ENCODE results near the gene PCYOX1L.

Gene PCYOX1L

GRCh38 chr5:149401051-149401450, 43.2 kb downstream of the PCYOX1L start:
- no peak overlapping the region for H3K27ac ChIP-seq
- H3K4me1 ChIP-seq (ENCODE audit: control insufficient read depth in 1 of 2, insufficient read depth in 1 of 2, low read depth in 1 of 2, low read length in 1 of 2), result peaks cover 0 to 2% of the 10 kb centered on the region in 2 experiments
- H3K27me3 ChIP-seq, result no peaks in the 10 kb centered on the region
- no peaks in the 10 kb centered on the region for H3K9me3 ChIP-seq
- no peaks in the 10 kb centered on the region for H3K36me3 ChIP-seq
- TF ChIP-seq, protein P1, sequence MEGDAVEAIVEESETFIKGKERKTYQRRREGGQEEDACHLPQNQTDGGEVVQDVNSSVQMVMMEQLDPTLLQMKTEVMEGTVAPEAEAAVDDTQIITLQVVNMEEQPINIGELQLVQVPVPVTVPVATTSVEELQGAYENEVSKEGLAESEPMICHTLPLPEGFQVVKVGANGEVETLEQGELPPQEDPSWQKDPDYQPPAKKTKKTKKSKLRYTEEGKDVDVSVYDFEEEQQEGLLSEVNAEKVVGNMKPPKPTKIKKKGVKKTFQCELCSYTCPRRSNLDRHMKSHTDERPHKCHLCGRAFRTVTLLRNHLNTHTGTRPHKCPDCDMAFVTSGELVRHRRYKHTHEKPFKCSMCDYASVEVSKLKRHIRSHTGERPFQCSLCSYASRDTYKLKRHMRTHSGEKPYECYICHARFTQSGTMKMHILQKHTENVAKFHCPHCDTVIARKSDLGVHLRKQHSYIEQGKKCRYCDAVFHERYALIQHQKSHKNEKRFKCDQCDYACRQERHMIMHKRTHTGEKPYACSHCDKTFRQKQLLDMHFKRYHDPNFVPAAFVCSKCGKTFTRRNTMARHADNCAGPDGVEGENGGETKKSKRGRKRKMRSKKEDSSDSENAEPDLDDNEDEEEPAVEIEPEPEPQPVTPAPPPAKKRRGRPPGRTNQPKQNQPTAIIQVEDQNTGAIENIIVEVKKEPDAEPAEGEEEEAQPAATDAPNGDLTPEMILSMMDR (IDR thresholded peaks at IDR 0.05), result no peak
- no peak overlapping the region for H3K4me3 ChIP-seq (ENCODE audit: low read depth in 1 of 2, low read length in 1 of 2)

GRCh38 chr5:149402291-149402690, 44.4 kb downstream of the PCYOX1L start:
- Histone ChIP-seq H3K4me1 (ENCODE audit: control insufficient read depth in 1 of 2, insufficient read depth in 1 of 2, low read depth in 1 of 2, low read length in 1 of 2) (peaks cover 0 to 2% of the 10 kb centered on the region in 2 experiments), H3K27me3 (no peaks in the 10 kb centered on the region), H3K9me3 (no peaks in the 10 kb centered on the region), H3K36me3 (no peaks in the 10 kb centered on the region), H3K4me3 (ENCODE audit: low read depth in 1 of 2, low read length in 1 of 2) (no peak overlapping the region), H3K27ac (no peak overlapping the region)
- TF ChIP-seq, protein P1 (IDR thresholded peaks at IDR 0.05), result no peak

GRCh38 chr5:149403923-149404745, 46.3 kb downstream of the PCYOX1L start:
- Histone ChIP-seq H3K27ac (no peak overlapping the region), H3K9me3 (no peaks in the 10 kb centered on the region), H3K4me1 (ENCODE audit: control insufficient read depth in 1 of 2, insufficient read depth in 1 of 2, low read depth in 1 of 2, low read length in 1 of 2) (peaks cover 0 to 2% of the 10 kb centered on the region in 2 experiments), H3K27me3 (no peaks in the 10 kb centered on the region), H3K4me3 (ENCODE audit: low read depth in 1 of 2, low read length in 1 of 2) (no peak overlapping the region), H3K36me3 (no peaks in the 10 kb centered on the region)
- TF ChIP-seq, protein P1 (IDR thresholded peaks at IDR 0.05), result no peak

GRCh38 chr5:149404746-149405549, 47.1 kb downstream of the PCYOX1L start:
- Histone ChIP-seq H3K36me3 (no peaks in the 10 kb centered on the region), H3K4me3 (ENCODE audit: low read depth in 1 of 2, low read length in 1 of 2) (no peak overlapping the region), H3K4me1 (ENCODE audit: control insufficient read depth in 1 of 2, insufficient read depth in 1 of 2, low read depth in 1 of 2, low read length in 1 of 2) (peaks cover 0 to 2% of the 10 kb centered on the region in 2 experiments), H3K9me3 (no peaks in the 10 kb centered on the region), H3K27me3 (no peaks in the 10 kb centered on the region), H3K27ac (no peak overlapping the region)
- TF ChIP-seq, protein P1 (IDR thresholded peaks at IDR 0.05), result no peak

- no peaks in the 10 kb centered on the region for H3K9me3 ChIP-seq
- H3K4me3 ChIP-seq (ENCODE audit: low read depth in 1 of 2, low read length in 1 of 2), result no peak overlapping the region
- no peak overlapping the region for H3K27ac ChIP-seq
- TF ChIP-seq, protein P1 (IDR thresholded peaks at IDR 0.05), result no peak
- H3K36me3 ChIP-seq, result no peaks in the 10 kb centered on the region
- H3K27me3 ChIP-seq, result no peaks in the 10 kb centered on the region
- peaks cover 0 to 2% of the 10 kb centered on the region in 2 experiments for H3K4me1 ChIP-seq (ENCODE audit: control insufficient read depth in 1 of 2, insufficient read depth in 1 of 2, low read depth in 1 of 2, low read length in 1 of 2)
Observed at GRCh38 chr5:149405550-149406202, 47.8 kb downstream of the PCYOX1L start.

Data from neutrophil (primary cell).